A172 (cell line): Measurements from ENCODE around the gene EFHC2. TPM values are rescaled to one million over a fixed set of nuclear protein-coding genes. Genes with fewer than 3 reads are reported as not detected.
A peak's percentile ranks its signal among the peaks of the same experiment; 100 is the strongest.
"Not testable (repeated sequence)": the region's sequence is repeated elsewhere in the genome, so short reads cannot be mapped to it uniquely, and the experiment has no call there.

Source experiments
- DNase-seq: peaks from one replicate; pipeline ENCODE4 v3.0.0-alpha.2; 2015; ENCODE audit warnings: low spot score
- total RNA-seq: library from RNA; depleted of rRNA; stranded (reverse); fragments of >200 nt; shearing (Covaris generic); gene quantifications from 2 replicates; pipeline ENCODE4 v1.2.3, GENCODE V29; 2014

The EFHC2 gene
- total RNA-seq, 1 experiment from 2014 or later = 0.91 TPM

GRCh38 chrX:44232081-44232480, 111.4 kb downstream of the EFHC2 start:
- no peak for DNase-seq

DNA sequence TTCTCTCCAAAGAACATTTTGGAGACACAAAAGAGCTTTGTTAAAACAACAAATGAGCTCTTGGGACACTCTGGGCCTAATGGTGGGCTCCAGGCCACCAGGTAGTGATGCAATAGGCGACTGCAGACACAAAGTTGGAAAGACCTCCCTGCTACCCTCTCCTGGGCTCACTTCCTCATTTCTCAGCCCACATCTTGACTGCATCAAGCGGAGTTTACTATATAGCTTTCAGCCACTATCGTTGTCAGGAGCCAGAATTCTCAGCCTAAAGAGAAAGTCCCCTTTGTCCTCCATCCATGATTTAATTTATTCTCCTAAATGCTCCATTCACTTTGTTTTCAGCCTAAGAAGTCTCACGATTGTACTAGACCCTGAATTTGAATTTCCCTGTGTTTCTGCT, 114.9 kb downstream of the EFHC2 start:
- no peak for DNase-seq

DNA sequence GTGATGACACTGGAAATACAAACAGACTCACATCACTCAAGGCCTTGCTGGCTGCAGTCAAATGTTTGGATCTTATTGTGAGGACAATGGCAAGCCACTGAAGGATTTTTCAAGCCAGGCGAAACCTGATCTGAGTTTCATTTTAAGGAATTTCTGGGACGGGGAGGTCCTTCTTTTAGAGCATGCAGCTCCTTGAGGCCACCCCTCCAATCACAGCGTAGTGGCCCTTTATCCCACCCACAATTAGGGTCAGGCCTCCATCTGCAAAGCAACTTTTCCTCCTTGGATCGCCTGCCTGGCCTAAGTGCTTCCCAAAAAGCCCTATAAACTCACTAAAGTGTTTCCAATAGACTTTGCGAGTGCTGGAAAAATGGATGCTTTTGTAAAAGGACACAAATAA, 115.5 kb downstream of the EFHC2 start:
- DNase-seq = no peak

- no peak for DNase-seq
Measured at GRCh38 chrX:44225667-44226066, 117.8 kb downstream of the EFHC2 start.

GRCh38 chrX:44224760-44225159, 118.7 kb downstream of the EFHC2 start:
- no peak for DNase-seq

DNA sequence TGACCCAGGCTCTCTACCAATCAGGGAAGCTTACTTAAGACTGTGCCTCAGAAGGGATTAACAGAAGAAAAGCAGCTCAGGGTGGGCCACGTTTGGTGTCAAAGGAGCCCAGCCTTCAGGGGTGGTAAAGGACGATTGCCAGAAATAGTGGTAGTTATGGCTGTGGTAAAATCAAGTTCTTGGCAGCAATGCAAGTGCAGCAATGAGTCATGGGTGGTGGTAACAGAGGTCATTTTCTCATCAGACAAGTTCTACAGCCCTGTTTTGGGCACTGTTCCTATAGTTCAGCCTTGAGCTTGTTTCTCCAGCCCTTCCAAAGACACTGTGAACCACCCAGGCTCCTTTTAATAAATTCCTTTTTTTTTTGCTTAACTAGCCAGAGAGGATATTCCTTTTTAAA, 120.3 kb downstream of the EFHC2 start:
- DNase-seq = peak; percentile 64

DNA sequence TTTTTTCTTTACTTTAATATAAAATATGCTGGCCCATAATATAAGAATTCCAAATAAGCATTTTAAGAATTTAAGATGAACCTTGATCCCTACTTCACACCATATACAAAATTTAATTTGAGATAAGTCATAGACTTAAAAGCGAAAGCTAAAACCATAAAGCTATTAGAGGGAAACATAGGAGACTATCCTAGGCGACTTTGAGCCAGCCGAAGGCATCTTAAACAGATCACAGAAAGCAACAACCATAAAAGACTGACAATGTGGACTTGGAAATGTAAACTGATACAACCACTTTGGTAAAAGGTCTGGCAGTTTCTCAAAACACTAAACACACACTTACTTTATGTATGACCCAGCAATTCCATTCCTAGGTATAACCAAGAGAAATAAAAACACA, 125.0 kb downstream of the EFHC2 start:
- DNase-seq = no peak

- DNase-seq = no peak
Measured at GRCh38 chrX:44216171-44216570, 127.3 kb downstream of the EFHC2 start.

GRCh38 chrX:44203791-44204190, 139.7 kb downstream of the EFHC2 start:
- DNase-seq = no peak

- DNase-seq = no peak
Measured at GRCh38 chrX:44202596-44202995, 140.9 kb downstream of the EFHC2 start.

GRCh38 chrX:44189116-44189515, 154.4 kb downstream of the EFHC2 start:
- no peak for DNase-seq

GRCh38 chrX:44187915-44188314, 155.6 kb downstream of the EFHC2 start:
- DNase-seq = not testable (repeated sequence)

DNA sequence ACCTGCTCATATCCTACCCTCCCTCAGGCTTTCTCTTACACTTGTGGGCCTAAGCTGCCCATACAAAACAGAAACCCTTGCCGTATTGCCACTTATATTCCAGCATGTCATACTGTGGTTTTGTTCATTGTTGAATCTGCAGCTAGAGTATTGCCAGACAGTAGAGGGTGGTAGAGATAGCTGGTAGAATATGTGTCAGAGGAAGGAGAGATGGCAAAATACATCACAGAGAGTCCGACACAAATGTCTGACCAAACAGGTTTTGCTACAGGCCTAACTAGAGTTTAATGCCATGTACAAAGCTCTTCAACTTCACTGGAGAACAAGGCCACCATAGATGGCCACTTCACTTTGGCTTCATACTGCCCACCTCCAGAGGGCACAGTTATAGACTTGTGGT, 160.1 kb downstream of the EFHC2 start:
- DNase-seq = no peak

DNA sequence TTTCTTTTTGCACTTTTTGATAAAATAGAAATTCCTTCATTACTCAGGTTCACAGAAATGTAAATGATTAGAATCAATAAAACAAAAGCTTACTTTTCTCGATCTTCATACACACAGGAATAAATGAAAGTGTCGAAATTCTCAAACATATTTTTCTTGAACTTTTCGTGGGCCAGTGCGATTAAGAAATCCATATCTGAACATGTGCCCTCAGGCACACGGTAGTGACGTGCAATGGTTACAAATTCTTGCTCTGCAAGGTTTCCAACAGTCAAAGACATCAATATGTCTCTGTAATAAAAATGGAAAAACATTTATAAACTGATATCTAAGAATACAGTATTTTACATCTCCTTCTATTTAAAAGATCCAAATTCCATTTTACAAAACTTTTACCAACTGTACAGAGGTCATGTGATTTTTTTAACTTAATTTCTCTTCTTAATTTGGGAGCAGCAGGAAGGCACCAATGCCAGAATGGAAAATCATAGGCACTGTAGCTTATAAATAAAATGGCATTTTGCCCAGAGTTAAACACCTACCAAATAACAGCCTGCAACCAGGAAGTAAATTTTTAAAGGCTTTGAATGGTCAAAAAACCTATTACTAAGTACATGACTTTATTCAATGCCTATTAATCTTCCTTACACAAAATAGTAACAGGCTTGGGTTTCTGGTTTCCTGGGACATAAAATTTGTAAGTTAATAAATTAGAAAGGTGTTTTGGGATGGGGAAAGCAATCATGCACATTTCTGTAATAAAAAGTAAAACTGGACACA, 165.0 kb downstream of the EFHC2 start:
- no peak for DNase-seq

GRCh38 chrX:44175455-44175854, 168.0 kb downstream of the EFHC2 start:
- no peak for DNase-seq

DNA sequence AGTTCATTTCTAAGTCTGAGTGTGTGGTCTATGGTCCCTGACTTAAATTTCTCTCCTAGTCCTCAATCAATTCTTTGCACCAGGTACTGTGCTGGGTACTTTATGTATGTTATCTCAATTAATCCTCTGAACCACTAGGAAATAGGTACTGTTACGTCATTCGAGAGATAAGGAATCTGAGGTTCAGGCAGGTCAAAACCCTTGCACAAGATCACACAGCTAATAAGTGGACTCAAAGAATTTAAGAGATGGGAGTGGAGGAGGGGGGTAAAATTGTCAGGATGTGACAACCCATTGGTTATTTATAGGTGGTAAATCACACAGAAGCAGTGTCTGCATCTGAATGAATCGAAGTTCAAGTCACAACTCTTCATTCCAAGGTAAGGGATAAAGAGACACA, 169.4 kb downstream of the EFHC2 start:
- no peak for DNase-seq

GRCh38 chrX:44173219-44173618, 170.3 kb downstream of the EFHC2 start:
- no peak for DNase-seq

DNA sequence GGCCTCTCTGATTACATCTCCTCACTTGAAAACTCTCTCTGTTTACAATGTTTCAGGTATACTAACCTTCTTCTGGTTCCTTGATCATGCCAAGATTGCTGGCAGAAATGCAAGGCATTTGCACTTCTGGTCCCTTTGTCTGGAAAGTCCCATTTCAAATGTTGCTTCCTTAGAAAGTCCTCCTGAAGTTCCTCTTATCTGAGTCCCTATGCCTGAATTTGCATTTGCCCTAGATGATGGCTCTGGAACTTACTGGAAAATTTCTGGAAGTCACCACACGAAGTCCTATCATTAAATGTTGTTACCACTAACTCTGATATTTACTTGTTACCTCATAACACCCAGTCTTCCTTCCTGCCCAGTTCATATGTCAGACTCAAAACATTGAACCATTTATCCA, 176.4 kb downstream of the EFHC2 start:
- no peak for DNase-seq

- no peak for DNase-seq
Measured at GRCh38 chrX:44162964-44163475, 180.5 kb downstream of the EFHC2 start.

DNA sequence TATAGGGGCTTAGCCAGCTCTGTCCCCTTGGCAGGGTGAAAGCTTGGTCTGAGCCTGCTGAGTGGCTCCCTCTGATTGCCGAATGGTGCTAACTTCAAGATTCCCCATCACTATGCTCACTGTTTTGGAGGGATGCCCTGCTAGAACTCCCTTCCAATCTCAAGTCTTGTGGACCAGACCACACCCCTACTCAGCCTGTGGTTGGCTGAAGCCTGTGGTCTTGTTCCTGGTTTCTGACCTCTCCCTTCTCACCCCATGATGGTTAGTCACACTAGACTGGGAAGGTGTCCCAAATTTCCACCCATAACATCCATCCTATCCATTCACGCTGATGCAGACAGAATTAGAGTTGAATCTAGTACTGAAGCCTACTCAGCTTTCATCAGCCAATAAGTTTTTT, 185.6 kb downstream of the EFHC2 start:
- DNase-seq = peak; percentile 2

- DNase-seq = no peak
Measured at GRCh38 chrX:44157283-44157682, 186.2 kb downstream of the EFHC2 start.

DNA sequence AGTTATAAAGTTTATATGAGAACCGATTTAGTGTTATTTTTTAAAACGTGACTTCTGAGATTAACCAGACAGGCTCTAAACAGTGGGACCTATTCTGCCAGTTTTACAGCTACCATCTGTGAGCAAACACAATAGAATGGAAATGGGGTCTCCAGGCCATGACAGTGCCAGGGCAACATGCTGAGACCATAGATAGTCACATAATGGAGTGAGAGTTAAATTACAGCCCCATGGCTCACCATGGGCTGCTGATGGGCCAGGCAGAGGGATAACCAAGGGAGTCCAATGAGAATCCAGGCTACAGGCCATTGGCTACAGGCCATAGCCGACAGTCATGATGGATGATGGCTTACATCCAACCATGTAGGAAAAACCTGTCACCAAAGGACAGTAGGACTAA, 186.7 kb downstream of the EFHC2 start:
- no peak for DNase-seq

DNA sequence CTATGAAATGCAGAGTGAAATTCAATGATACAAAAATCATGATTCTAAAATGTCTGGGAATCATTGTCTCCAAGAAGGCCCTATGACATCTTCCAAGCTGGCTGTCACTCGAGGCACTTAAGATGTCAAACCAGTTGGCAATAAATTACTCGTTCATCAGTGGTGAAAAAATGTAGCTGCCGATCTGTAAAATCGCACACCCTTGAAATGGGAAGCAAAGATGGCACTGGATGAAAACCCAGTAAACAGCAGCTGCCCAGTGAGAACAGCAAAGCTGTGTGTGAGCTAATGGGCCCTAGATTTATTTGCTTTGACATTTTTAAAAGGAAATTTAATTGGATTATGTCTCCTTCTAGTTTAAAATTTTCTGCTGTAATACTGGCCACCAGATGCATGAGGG, 188.3 kb downstream of the EFHC2 start:
- no peak for DNase-seq

DNA sequence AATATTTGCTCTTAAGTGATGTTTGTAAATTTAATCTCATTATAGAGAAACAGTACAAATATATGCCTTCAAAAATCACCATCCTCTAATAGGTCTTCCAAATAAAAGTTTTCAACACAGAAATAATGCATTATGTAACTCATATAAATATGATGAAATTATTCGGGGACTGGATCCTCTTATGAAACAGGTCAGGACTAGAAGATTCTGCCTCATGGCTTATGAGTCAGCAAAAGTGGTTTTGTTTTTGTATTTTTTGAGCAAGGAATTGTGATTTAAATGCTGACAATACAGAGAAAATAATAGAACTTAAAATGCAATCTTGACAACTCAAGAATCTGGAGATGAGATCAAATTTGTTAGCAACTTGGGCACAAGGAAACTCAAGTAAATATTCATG, 190.6 kb downstream of the EFHC2 start:
- no peak for DNase-seq
